Measurements from ENCODE around the gene CDH13.

The CDH13 gene

DNA sequence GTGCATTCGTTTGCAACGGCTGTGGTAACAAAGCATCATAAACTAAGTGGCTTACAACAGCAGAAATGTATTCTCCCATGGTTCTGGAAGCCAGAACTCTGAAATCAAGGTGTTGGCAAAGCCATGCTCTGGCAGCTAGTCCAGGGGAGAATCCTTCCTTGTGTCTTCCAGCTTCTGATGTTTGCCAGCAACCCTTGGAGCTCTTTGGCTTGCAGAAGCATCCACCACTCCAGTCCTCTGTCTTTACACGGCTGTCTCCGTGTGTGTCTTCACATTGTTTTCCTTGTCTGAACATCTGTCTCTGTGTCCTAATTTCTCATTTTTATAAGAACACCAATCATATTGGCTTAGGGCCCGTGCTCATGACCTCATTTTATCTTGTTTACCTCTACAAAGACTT is 915.7 kb downstream of the CDH13 start:
- CTCF ChIA-PET = no interaction called here

More for the DNA sequence above, 915.7 kb downstream of the CDH13 start:
- POLR2A ChIA-PET = no interaction called here
- Histone ChIP-seq H3K9me3 (ENCODE audit: control insufficient read depth, insufficient read depth, low read depth, low read length) (no peaks in the 10 kb centered on the region), H3K27ac (ENCODE audit: extremely low read depth, low read depth, low read length) (no peak overlapping the region), H3K4me3 (ENCODE audit: low read depth, low read length) (no peak overlapping the region), H3K4me1 (ENCODE audit: control insufficient read depth, insufficient read depth, low read length) (no peaks in the 10 kb centered on the region), H3K36me3 (ENCODE audit: control insufficient read depth in 2 of 2, insufficient read depth in 1 of 2, low read length in 2 of 2) (no peaks in the 10 kb centered on the region)
- TF ChIP-seq ZNF48 (tag by site-specific recombination; IDR thresholded peaks at IDR 0.05) (no peak), RBAK (tag by site-specific recombination; IDR thresholded peaks at IDR 0.05) (no peak), REST (tag by site-specific recombination; IDR thresholded peaks at IDR 0.05) (no peak), ZBTB11 (tag by site-specific recombination; conservative IDR thresholded peaks at IDR 0.05; ENCODE audit: low read depth) (no peak), YY1 (tag by site-specific recombination; IDR thresholded peaks at IDR 0.05) (no peak), ZNF670 (tag by site-specific recombination; IDR thresholded peaks at IDR 0.05; ENCODE audit: low read depth) (no peak), PRDM1 (tag by site-specific recombination; IDR thresholded peaks at IDR 0.05) (no peak), ZNF645 (tag by site-specific recombination; IDR thresholded peaks at IDR 0.05) (no peak), ZBTB21 (tag by site-specific recombination; IDR thresholded peaks at IDR 0.05) (no peak), ZNF677 (tag by site-specific recombination; IDR thresholded peaks at IDR 0.05) (no peak)
- TF ChIP-seq, protein P1, sequence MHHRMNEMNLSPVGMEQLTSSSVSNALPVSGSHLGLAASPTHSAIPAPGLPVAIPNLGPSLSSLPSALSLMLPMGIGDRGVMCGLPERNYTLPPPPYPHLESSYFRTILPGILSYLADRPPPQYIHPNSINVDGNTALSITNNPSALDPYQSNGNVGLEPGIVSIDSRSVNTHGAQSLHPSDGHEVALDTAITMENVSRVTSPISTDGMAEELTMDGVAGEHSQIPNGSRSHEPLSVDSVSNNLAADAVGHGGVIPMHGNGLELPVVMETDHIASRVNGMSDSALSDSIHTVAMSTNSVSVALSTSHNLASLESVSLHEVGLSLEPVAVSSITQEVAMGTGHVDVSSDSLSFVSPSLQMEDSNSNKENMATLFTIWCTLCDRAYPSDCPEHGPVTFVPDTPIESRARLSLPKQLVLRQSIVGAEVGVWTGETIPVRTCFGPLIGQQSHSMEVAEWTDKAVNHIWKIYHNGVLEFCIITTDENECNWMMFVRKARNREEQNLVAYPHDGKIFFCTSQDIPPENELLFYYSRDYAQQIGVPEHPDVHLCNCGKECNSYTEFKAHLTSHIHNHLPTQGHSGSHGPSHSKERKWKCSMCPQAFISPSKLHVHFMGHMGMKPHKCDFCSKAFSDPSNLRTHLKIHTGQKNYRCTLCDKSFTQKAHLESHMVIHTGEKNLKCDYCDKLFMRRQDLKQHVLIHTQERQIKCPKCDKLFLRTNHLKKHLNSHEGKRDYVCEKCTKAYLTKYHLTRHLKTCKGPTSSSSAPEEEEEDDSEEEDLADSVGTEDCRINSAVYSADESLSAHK (tag by site-specific recombination; IDR thresholded peaks at IDR 0.05) = no peak
- TF ChIP-seq, protein P2, sequence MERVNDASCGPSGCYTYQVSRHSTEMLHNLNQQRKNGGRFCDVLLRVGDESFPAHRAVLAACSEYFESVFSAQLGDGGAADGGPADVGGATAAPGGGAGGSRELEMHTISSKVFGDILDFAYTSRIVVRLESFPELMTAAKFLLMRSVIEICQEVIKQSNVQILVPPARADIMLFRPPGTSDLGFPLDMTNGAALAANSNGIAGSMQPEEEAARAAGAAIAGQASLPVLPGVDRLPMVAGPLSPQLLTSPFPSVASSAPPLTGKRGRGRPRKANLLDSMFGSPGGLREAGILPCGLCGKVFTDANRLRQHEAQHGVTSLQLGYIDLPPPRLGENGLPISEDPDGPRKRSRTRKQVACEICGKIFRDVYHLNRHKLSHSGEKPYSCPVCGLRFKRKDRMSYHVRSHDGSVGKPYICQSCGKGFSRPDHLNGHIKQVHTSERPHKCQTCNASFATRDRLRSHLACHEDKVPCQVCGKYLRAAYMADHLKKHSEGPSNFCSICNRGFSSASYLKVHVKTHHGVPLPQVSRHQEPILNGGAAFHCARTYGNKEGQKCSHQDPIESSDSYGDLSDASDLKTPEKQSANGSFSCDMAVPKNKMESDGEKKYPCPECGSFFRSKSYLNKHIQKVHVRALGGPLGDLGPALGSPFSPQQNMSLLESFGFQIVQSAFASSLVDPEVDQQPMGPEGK (tag by site-specific recombination; IDR thresholded peaks at IDR 0.05) = no peak

Measured in HEK293 (cell line).